ENCODE results near the gene ZFHX3.

DNA sequence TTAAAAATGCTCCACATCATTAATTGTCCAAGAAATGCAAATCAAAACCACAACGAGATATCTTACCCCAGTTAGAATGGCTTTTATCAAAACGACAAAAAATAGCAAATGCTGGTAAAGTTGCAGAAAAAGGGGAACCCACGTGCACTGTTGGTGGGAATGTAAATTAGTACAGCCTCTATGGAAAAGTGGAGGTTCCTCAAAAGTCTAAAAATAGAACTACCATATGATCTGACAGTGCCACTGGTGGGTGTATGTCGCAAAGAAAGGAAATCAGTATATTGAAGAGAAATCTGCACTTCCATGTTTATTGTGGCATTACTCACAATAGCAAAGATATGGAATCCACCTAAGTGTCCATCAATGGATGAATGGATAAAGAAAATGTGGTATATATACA is 38.2 kb upstream of the ZFHX3 start:
- TF ChIP-seq TAF1 (conservative IDR thresholded peaks at IDR 0.05) (no peak), MAX (IDR thresholded peaks at IDR 0.05) (no peak), SP1 (IDR thresholded peaks at IDR 0.05) (no peak), RXRA (IDR thresholded peaks at IDR 0.05) (no peak), RAD21 (IDR thresholded peaks at IDR 0.05) (no peak), YY1 (IDR thresholded peaks at IDR 0.05) (no peak), JUND (IDR thresholded peaks at IDR 0.05) (no peak), EGR1 (IDR thresholded peaks at IDR 0.05; ENCODE audit: low read depth in 2 of 2) (no peak), NR2F2 (IDR thresholded peaks at IDR 0.05) (no peak), REST (IDR thresholded peaks at IDR 0.05) (no peak), GABPA (IDR thresholded peaks at IDR 0.05 in 1 of 2, conservative IDR thresholded peaks at IDR 0.05 in 1 of 2) (no peak), HNF4A (conservative IDR thresholded peaks at IDR 0.05) (no peak)
- TF ChIP-seq, protein P1, sequence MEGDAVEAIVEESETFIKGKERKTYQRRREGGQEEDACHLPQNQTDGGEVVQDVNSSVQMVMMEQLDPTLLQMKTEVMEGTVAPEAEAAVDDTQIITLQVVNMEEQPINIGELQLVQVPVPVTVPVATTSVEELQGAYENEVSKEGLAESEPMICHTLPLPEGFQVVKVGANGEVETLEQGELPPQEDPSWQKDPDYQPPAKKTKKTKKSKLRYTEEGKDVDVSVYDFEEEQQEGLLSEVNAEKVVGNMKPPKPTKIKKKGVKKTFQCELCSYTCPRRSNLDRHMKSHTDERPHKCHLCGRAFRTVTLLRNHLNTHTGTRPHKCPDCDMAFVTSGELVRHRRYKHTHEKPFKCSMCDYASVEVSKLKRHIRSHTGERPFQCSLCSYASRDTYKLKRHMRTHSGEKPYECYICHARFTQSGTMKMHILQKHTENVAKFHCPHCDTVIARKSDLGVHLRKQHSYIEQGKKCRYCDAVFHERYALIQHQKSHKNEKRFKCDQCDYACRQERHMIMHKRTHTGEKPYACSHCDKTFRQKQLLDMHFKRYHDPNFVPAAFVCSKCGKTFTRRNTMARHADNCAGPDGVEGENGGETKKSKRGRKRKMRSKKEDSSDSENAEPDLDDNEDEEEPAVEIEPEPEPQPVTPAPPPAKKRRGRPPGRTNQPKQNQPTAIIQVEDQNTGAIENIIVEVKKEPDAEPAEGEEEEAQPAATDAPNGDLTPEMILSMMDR (IDR thresholded peaks at IDR 0.05; ENCODE audit: low read depth, low read length, missing input control), result no peak
- TF ChIP-seq, protein P2, sequence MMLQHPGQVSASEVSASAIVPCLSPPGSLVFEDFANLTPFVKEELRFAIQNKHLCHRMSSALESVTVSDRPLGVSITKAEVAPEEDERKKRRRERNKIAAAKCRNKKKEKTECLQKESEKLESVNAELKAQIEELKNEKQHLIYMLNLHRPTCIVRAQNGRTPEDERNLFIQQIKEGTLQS (IDR thresholded peaks at IDR 0.05), result no peak

Measured in liver (tissue), 3 donors.